ENCODE results near the gene SLC9A3.

Gene SLC9A3

GRCh38 chr5:483434-484140 lies 40.7 kb downstream of the SLC9A3 start:
- no peaks in the 10 kb centered on the region for H3K9me3 ChIP-seq (ENCODE audit: control insufficient read depth, insufficient read depth, low read length)

GRCh38 chr5:483011-483410 lies 41.2 kb downstream of the SLC9A3 start:
- no peaks in the 10 kb centered on the region for H3K9me3 ChIP-seq (ENCODE audit: control insufficient read depth, insufficient read depth, low read length)

More at GRCh38 chr5:483434-484140, 40.7 kb downstream of the SLC9A3 start:
- no peak overlapping the region for H3K9ac ChIP-seq (ENCODE audit: low read depth, low read length)
- no peaks in the 10 kb centered on the region for H3K27me3 ChIP-seq (ENCODE audit: control insufficient read depth, insufficient read depth, low read length)
- no peak overlapping the region for H3K4me3 ChIP-seq (ENCODE audit: low read depth, low read length)
- H3K27ac ChIP-seq (ENCODE audit: low read depth, low read length): no peak overlapping the region
- no peaks in the 10 kb centered on the region for H3K36me3 ChIP-seq (ENCODE audit: control insufficient read depth, insufficient read depth, low read length)
- no peaks in the 10 kb centered on the region for H3K4me1 ChIP-seq (ENCODE audit: control insufficient read depth, insufficient read depth, low read length)

GRCh38 chr5:482506-482905 lies 41.7 kb downstream of the SLC9A3 start:
- H3K9ac ChIP-seq (ENCODE audit: low read depth, low read length): no peak overlapping the region
- no peaks in the 10 kb centered on the region for H3K36me3 ChIP-seq (ENCODE audit: control insufficient read depth, insufficient read depth, low read length)
- no peaks in the 10 kb centered on the region for H3K27me3 ChIP-seq (ENCODE audit: control insufficient read depth, insufficient read depth, low read length)
- H3K4me1 ChIP-seq (ENCODE audit: control insufficient read depth, insufficient read depth, low read length): no peaks in the 10 kb centered on the region
- H3K9me3 ChIP-seq (ENCODE audit: control insufficient read depth, insufficient read depth, low read length): no peaks in the 10 kb centered on the region
- no peak overlapping the region for H3K27ac ChIP-seq (ENCODE audit: low read depth, low read length)
- H3K4me3 ChIP-seq (ENCODE audit: low read depth, low read length): no peak overlapping the region

More at GRCh38 chr5:483011-483410, 41.2 kb downstream of the SLC9A3 start:
- Histone ChIP-seq H3K27ac (ENCODE audit: low read depth, low read length) (no peak overlapping the region), H3K36me3 (ENCODE audit: control insufficient read depth, insufficient read depth, low read length) (no peaks in the 10 kb centered on the region), H3K27me3 (ENCODE audit: control insufficient read depth, insufficient read depth, low read length) (no peaks in the 10 kb centered on the region), H3K9ac (ENCODE audit: low read depth, low read length) (no peak overlapping the region), H3K4me3 (ENCODE audit: low read depth, low read length) (no peak overlapping the region), H3K4me1 (ENCODE audit: control insufficient read depth, insufficient read depth, low read length) (no peaks in the 10 kb centered on the region)

GRCh38 chr5:482021-482420 lies 42.2 kb downstream of the SLC9A3 start:
- no peaks in the 10 kb centered on the region for H3K4me1 ChIP-seq (ENCODE audit: control insufficient read depth, insufficient read depth, low read length)
- H3K9me3 ChIP-seq (ENCODE audit: control insufficient read depth, insufficient read depth, low read length): no peaks in the 10 kb centered on the region
- H3K36me3 ChIP-seq (ENCODE audit: control insufficient read depth, insufficient read depth, low read length): no peaks in the 10 kb centered on the region
- no peak overlapping the region for H3K27ac ChIP-seq (ENCODE audit: low read depth, low read length)
- no peak overlapping the region for H3K4me3 ChIP-seq (ENCODE audit: low read depth, low read length)
- H3K9ac ChIP-seq (ENCODE audit: low read depth, low read length): no peak overlapping the region
- peaks cover 3% of the 10 kb centered on the region; the same call in 1 of the 2 replicates for H3K27me3 ChIP-seq (ENCODE audit: control insufficient read depth, insufficient read depth, low read length)

GRCh38 chr5:481347-481746 lies 42.9 kb downstream of the SLC9A3 start:
- H3K9ac ChIP-seq (ENCODE audit: low read depth, low read length): no peak overlapping the region
- H3K4me1 ChIP-seq (ENCODE audit: control insufficient read depth, insufficient read depth, low read length): no peaks in the 10 kb centered on the region
- H3K27ac ChIP-seq (ENCODE audit: low read depth, low read length): no peak overlapping the region
- no peaks in the 10 kb centered on the region for H3K9me3 ChIP-seq (ENCODE audit: control insufficient read depth, insufficient read depth, low read length)
- peaks cover 9% of the 10 kb centered on the region for H3K27me3 ChIP-seq (ENCODE audit: control insufficient read depth, insufficient read depth, low read length)
- H3K4me3 ChIP-seq (ENCODE audit: low read depth, low read length): no peak overlapping the region
- H3K36me3 ChIP-seq (ENCODE audit: control insufficient read depth, insufficient read depth, low read length): no peaks in the 10 kb centered on the region

- no peaks in the 10 kb centered on the region for H3K36me3 ChIP-seq (ENCODE audit: control insufficient read depth, insufficient read depth, low read length)
- H3K9me3 ChIP-seq (ENCODE audit: control insufficient read depth, insufficient read depth, low read length): no peaks in the 10 kb centered on the region
- no peak overlapping the region for H3K9ac ChIP-seq (ENCODE audit: low read depth, low read length)
- peaks cover 4% of the 10 kb centered on the region; the same call in 1 of the 2 replicates for H3K4me1 ChIP-seq (ENCODE audit: control insufficient read depth, insufficient read depth, low read length)
- no peak overlapping the region for H3K4me3 ChIP-seq (ENCODE audit: low read depth, low read length)
- peaks cover 25% of the 10 kb centered on the region for H3K27me3 ChIP-seq (ENCODE audit: control insufficient read depth, insufficient read depth, low read length)
- no peak overlapping the region for H3K27ac ChIP-seq (ENCODE audit: low read depth, low read length)
These were observed 44.5 kb downstream of the SLC9A3 start for GRCh38 chr5:479566-480319.

GRCh38 chr5:478982-479535 lies 45.2 kb downstream of the SLC9A3 start:
- Histone ChIP-seq H3K27me3 (ENCODE audit: control insufficient read depth, insufficient read depth, low read length) (peaks cover 28% of the 10 kb centered on the region), H3K36me3 (ENCODE audit: control insufficient read depth, insufficient read depth, low read length) (no peaks in the 10 kb centered on the region), H3K4me3 (ENCODE audit: low read depth, low read length) (no peak overlapping the region), H3K4me1 (ENCODE audit: control insufficient read depth, insufficient read depth, low read length) (peaks cover 4% of the 10 kb centered on the region; the same call in 1 of the 2 replicates), H3K9ac (ENCODE audit: low read depth, low read length) (no peak overlapping the region), H3K9me3 (ENCODE audit: control insufficient read depth, insufficient read depth, low read length) (no peaks in the 10 kb centered on the region), H3K27ac (ENCODE audit: low read depth, low read length) (no peak overlapping the region)

- H3K27me3 ChIP-seq (ENCODE audit: control insufficient read depth, insufficient read depth, low read length): peaks cover 34% of the 10 kb centered on the region
- no peak overlapping the region for H3K27ac ChIP-seq (ENCODE audit: low read depth, low read length)
- H3K4me1 ChIP-seq (ENCODE audit: control insufficient read depth, insufficient read depth, low read length): peaks cover 4% of the 10 kb centered on the region; the same call in 1 of the 2 replicates
These were observed 45.8 kb downstream of the SLC9A3 start for GRCh38 chr5:478369-478981.

GRCh38 chr5:477871-478270 lies 46.4 kb downstream of the SLC9A3 start:
- H3K4me1 ChIP-seq (ENCODE audit: control insufficient read depth, insufficient read depth, low read length): peaks cover 4% of the 10 kb centered on the region; the same call in 1 of the 2 replicates
- H3K4me3 ChIP-seq (ENCODE audit: low read depth, low read length): no peak overlapping the region
- H3K27me3 ChIP-seq (ENCODE audit: control insufficient read depth, insufficient read depth, low read length): peaks cover 36% of the 10 kb centered on the region
- H3K36me3 ChIP-seq (ENCODE audit: control insufficient read depth, insufficient read depth, low read length): no peaks in the 10 kb centered on the region
- no peak overlapping the region for H3K9ac ChIP-seq (ENCODE audit: low read depth, low read length)
- H3K27ac ChIP-seq (ENCODE audit: low read depth, low read length): no peak overlapping the region
- no peaks in the 10 kb centered on the region for H3K9me3 ChIP-seq (ENCODE audit: control insufficient read depth, insufficient read depth, low read length)

More at GRCh38 chr5:478369-478981, 45.8 kb downstream of the SLC9A3 start:
- Histone ChIP-seq H3K36me3 (ENCODE audit: control insufficient read depth, insufficient read depth, low read length) (no peaks in the 10 kb centered on the region), H3K9ac (ENCODE audit: low read depth, low read length) (no peak overlapping the region), H3K9me3 (ENCODE audit: control insufficient read depth, insufficient read depth, low read length) (no peaks in the 10 kb centered on the region), H3K4me3 (ENCODE audit: low read depth, low read length) (no peak overlapping the region)

GRCh38 chr5:477247-477646 lies 47.0 kb downstream of the SLC9A3 start:
- H3K9ac ChIP-seq (ENCODE audit: low read depth, low read length): no peak overlapping the region
- no peak overlapping the region for H3K27ac ChIP-seq (ENCODE audit: low read depth, low read length)
- H3K4me1 ChIP-seq (ENCODE audit: control insufficient read depth, insufficient read depth, low read length): peaks cover 4% of the 10 kb centered on the region; the same call in 1 of the 2 replicates
- H3K9me3 ChIP-seq (ENCODE audit: control insufficient read depth, insufficient read depth, low read length): no peaks in the 10 kb centered on the region
- peaks cover 36% of the 10 kb centered on the region for H3K27me3 ChIP-seq (ENCODE audit: control insufficient read depth, insufficient read depth, low read length)
- H3K4me3 ChIP-seq (ENCODE audit: low read depth, low read length): no peak overlapping the region
- H3K36me3 ChIP-seq (ENCODE audit: control insufficient read depth, insufficient read depth, low read length): no peaks in the 10 kb centered on the region
